ENCODE results near the gene TMBIM4.

DNA sequence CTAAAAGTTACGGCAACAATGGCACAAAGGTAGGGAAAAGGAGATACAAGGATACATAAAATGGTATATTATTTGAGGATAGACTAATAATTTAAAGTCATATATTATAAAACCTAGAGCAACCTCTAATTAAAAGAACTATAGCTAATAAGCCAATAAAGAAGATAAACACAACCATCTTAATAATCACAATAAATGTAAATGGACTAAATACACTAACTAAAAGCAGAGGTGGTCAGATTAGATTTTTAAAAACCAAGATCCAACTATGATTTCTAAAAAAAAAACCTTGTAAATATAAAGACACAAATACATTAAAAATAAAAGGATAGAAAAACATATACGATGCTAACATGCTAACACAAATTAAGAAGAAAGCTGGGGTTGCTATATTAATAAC lies 28.5 kb downstream of the TMBIM4 start:
- TF ChIP-seq POLR2A (IDR thresholded peaks at IDR 0.05) = no peak
- TF ChIP-seq, protein P1, sequence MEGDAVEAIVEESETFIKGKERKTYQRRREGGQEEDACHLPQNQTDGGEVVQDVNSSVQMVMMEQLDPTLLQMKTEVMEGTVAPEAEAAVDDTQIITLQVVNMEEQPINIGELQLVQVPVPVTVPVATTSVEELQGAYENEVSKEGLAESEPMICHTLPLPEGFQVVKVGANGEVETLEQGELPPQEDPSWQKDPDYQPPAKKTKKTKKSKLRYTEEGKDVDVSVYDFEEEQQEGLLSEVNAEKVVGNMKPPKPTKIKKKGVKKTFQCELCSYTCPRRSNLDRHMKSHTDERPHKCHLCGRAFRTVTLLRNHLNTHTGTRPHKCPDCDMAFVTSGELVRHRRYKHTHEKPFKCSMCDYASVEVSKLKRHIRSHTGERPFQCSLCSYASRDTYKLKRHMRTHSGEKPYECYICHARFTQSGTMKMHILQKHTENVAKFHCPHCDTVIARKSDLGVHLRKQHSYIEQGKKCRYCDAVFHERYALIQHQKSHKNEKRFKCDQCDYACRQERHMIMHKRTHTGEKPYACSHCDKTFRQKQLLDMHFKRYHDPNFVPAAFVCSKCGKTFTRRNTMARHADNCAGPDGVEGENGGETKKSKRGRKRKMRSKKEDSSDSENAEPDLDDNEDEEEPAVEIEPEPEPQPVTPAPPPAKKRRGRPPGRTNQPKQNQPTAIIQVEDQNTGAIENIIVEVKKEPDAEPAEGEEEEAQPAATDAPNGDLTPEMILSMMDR (IDR thresholded peaks at IDR 0.05) = no peak

All from esophagus squamous epithelium (tissue), 4 donors.